ENCODE data around the gene IZUMO4. TPM values are rescaled to one million over a fixed set of nuclear protein-coding genes. Genes with fewer than 3 reads are reported as not detected.

Gene IZUMO4
- total and polyA plus RNA-seq, 10 of the 15 experiments (the other 5 are each of a cell fraction or from before 2014, with no cell fraction given): 0.53 to 27.1 (median 7.5) TPM

- TF ChIP-seq, protein P1, sequence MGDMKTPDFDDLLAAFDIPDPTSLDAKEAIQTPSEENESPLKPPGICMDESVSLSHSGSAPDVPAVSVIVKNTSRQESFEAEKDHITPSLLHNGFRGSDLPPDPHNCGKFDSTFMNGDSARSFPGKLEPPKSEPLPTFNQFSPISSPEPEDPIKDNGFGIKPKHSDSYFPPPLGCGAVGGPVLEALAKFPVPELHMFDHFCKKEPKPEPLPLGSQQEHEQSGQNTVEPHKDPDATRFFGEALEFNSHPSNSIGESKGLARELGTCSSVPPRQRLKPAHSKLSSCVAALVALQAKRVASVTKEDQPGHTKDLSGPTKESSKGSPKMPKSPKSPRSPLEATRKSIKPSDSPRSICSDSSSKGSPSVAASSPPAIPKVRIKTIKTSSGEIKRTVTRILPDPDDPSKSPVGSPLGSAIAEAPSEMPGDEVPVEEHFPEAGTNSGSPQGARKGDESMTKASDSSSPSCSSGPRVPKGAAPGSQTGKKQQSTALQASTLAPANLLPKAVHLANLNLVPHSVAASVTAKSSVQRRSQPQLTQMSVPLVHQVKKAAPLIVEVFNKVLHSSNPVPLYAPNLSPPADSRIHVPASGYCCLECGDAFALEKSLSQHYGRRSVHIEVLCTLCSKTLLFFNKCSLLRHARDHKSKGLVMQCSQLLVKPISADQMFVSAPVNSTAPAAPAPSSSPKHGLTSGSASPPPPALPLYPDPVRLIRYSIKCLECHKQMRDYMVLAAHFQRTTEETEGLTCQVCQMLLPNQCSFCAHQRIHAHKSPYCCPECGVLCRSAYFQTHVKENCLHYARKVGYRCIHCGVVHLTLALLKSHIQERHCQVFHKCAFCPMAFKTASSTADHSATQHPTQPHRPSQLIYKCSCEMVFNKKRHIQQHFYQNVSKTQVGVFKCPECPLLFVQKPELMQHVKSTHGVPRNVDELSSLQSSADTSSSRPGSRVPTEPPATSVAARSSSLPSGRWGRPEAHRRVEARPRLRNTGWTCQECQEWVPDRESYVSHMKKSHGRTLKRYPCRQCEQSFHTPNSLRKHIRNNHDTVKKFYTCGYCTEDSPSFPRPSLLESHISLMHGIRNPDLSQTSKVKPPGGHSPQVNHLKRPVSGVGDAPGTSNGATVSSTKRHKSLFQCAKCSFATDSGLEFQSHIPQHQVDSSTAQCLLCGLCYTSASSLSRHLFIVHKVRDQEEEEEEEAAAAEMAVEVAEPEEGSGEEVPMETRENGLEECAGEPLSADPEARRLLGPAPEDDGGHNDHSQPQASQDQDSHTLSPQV (IDR thresholded peaks at IDR 0.05): no peak
- TF ChIP-seq PML (IDR thresholded peaks at IDR 0.05; ENCODE audit: low read length): no peak
- TF ChIP-seq SP1 (IDR thresholded peaks at IDR 0.05; ENCODE audit: low read depth, low read length): no peak
- no peak; the same call in 1 of the 2 replicates for TF ChIP-seq ZSCAN29 (IDR thresholded peaks at IDR 0.05)
- TF ChIP-seq CHD1 (IDR thresholded peaks at IDR 0.05; ENCODE audit: low read depth, low read length): no peak
- no peak for TF ChIP-seq KDM1A (IDR thresholded peaks at IDR 0.05; ENCODE audit: borderline replicate concordance)
- no peak for TF ChIP-seq FOXM1 (IDR thresholded peaks at IDR 0.05; ENCODE audit: low read depth, low read length)
- TF ChIP-seq NR2C1 (IDR thresholded peaks at IDR 0.05): no peak
- no peak for TF ChIP-seq ATF2 (IDR thresholded peaks at IDR 0.05; ENCODE audit: low read length)
- TF ChIP-seq RFX5 (IDR thresholded peaks at IDR 0.05; ENCODE audit: low read depth, low read length): no peak
- no peak for TF ChIP-seq NBN (IDR thresholded peaks at IDR 0.05)
- no peak for TF ChIP-seq ZNF24 (IDR thresholded peaks at IDR 0.05)
- no peak for TF ChIP-seq SMC3 (IDR thresholded peaks at IDR 0.05; ENCODE audit: borderline replicate concordance, low read length)
- TF ChIP-seq MEF2A (IDR thresholded peaks at IDR 0.05; ENCODE audit: insufficient read depth, low read depth, low read length): no peak
- TF ChIP-seq, protein P2, sequence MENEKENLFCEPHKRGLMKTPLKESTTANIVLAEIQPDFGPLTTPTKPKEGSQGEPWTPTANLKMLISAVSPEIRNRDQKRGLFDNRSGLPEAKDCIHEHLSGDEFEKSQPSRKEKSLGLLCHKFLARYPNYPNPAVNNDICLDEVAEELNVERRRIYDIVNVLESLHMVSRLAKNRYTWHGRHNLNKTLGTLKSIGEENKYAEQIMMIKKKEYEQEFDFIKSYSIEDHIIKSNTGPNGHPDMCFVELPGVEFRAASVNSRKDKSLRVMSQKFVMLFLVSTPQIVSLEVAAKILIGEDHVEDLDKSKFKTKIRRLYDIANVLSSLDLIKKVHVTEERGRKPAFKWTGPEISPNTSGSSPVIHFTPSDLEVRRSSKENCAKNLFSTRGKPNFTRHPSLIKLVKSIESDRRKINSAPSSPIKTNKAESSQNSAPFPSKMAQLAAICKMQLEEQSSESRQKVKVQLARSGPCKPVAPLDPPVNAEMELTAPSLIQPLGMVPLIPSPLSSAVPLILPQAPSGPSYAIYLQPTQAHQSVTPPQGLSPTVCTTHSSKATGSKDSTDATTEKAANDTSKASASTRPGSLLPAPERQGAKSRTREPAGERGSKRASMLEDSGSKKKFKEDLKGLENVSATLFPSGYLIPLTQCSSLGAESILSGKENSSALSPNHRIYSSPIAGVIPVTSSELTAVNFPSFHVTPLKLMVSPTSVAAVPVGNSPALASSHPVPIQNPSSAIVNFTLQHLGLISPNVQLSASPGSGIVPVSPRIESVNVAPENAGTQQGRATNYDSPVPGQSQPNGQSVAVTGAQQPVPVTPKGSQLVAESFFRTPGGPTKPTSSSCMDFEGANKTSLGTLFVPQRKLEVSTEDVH (IDR thresholded peaks at IDR 0.05; ENCODE audit: low read depth, partially characterized antibody): no peak
- TF ChIP-seq ATF3 (IDR thresholded peaks at IDR 0.05; ENCODE audit: borderline replicate concordance, extremely low read depth, low read depth, low read length): no peak
- TF ChIP-seq, protein P3, sequence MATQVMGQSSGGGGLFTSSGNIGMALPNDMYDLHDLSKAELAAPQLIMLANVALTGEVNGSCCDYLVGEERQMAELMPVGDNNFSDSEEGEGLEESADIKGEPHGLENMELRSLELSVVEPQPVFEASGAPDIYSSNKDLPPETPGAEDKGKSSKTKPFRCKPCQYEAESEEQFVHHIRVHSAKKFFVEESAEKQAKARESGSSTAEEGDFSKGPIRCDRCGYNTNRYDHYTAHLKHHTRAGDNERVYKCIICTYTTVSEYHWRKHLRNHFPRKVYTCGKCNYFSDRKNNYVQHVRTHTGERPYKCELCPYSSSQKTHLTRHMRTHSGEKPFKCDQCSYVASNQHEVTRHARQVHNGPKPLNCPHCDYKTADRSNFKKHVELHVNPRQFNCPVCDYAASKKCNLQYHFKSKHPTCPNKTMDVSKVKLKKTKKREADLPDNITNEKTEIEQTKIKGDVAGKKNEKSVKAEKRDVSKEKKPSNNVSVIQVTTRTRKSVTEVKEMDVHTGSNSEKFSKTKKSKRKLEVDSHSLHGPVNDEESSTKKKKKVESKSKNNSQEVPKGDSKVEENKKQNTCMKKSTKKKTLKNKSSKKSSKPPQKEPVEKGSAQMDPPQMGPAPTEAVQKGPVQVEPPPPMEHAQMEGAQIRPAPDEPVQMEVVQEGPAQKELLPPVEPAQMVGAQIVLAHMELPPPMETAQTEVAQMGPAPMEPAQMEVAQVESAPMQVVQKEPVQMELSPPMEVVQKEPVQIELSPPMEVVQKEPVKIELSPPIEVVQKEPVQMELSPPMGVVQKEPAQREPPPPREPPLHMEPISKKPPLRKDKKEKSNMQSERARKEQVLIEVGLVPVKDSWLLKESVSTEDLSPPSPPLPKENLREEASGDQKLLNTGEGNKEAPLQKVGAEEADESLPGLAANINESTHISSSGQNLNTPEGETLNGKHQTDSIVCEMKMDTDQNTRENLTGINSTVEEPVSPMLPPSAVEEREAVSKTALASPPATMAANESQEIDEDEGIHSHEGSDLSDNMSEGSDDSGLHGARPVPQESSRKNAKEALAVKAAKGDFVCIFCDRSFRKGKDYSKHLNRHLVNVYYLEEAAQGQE (IDR thresholded peaks at IDR 0.05; ENCODE audit: low read depth, low read length): no peak
- TF ChIP-seq RBBP5 (conservative IDR thresholded peaks at IDR 0.05): no peak
- no peak for TF ChIP-seq FOS (IDR thresholded peaks at IDR 0.05; ENCODE audit: borderline replicate concordance, extremely low read depth, insufficient read length)
Observed at GRCh38 chr19:2083174-2083854, 13.4 kb upstream of the IZUMO4 start (continued).

Measured in GM12878 (cell line).